PC-9 (cell line): ENCODE results near the gene FUBP1. TPM values are rescaled to one million over a fixed set of nuclear protein-coding genes. Genes with fewer than 3 reads are reported as not detected.
"Not testable (repeated sequence)": the region's sequence is repeated elsewhere in the genome, so short reads cannot be mapped to it uniquely, and the experiment has no call there.

Experiments
- BruUV-seq: library from RNA; stranded (reverse); fragments of 400-500 nt; replicated peaks from 2 replicates; lab custom pipeline; 2021; lab: Mats Ljungman, UMichigan
- CTCF ChIA-PET: fragments of 300-600 bp; sonication (Branson Sonifier 250); formaldehyde crosslinking; loops from one replicate; lab custom pipeline; 2022; ENCODE audit warnings: antibody characterized with exemption; lab: Charles Lee
- POLR2A ChIA-PET: fragments of 300-600 bp; sonication (Branson Sonifier 250); formaldehyde crosslinking; loops from one replicate; lab custom pipeline; 2022; ENCODE audit warnings: antibody characterized with exemption; ENCODE audit not compliant: unreplicated experiment; lab: Charles Lee
- DNase-seq, 2 experiments: peaks; one replicate each; pipeline versions ENCODE4 v3.0.0 to v3.0.0-alpha.2; 2015 to 2022; ENCODE audit warnings: mixed read lengths in 1 of 2
- H2AFZ ChIP-seq: fragments of 200-600 bp; sonication (generic); 2 replicates; pipeline ENCODE4 v1.8.1; 2017; ENCODE audit warnings: antibody characterized with exemption
- H3F3A ChIP-seq: fragments of 200-600 bp; sonication (generic); 2 replicates; pipeline ENCODE4 v1.8.1; 2017; ENCODE audit warnings: antibody characterized with exemption, mild to moderate bottlenecking, low read depth; ENCODE audit not compliant: insufficient read depth
- H3K27ac ChIP-seq: fragments of 200-600 bp; sonication (generic); 2 replicates; pipeline ENCODE4 v1.6.1; 2016; ENCODE audit warnings: mixed run types
- H3K27me3 ChIP-seq: fragments of 200-600 bp; sonication (generic); 2 replicates; pipeline ENCODE4 v1.6.1; 2016; ENCODE audit warnings: low read depth, mixed run types; ENCODE audit not compliant: insufficient read depth
- H3K36me3 ChIP-seq: fragments of 200-600 bp; sonication (generic); 2 replicates; pipeline ENCODE4 v1.6.1; 2016; ENCODE audit warnings: low read depth, mixed run types
- H3K4me1 ChIP-seq: fragments of 200-600 bp; sonication (generic); replicated peaks from 2 replicates; pipeline ENCODE4 v1.6.1; 2016; ENCODE audit warnings: mixed run types; ENCODE audit not compliant: insufficient read depth
- H3K4me2 ChIP-seq: fragments of 200-600 bp; sonication (generic); 2 replicates; pipeline ENCODE4 v1.6.1; 2017; ENCODE audit warnings: mixed run types
- H3K4me3 ChIP-seq: fragments of 200-600 bp; sonication (generic); 2 replicates; pipeline ENCODE4 v1.6.1; 2016; ENCODE audit warnings: mixed run types
- H3K79me2 ChIP-seq: fragments of 200-600 bp; sonication (generic); 2 replicates; pipeline ENCODE4 v1.6.1; 2017; ENCODE audit warnings: low read depth, mixed run types
- H3K9me2 ChIP-seq: fragments of 200-600 bp; sonication (generic); 2 replicates; pipeline ENCODE4 v1.8.1; 2017; ENCODE audit warnings: mild to moderate bottlenecking; ENCODE audit not compliant: insufficient read depth
- H3K9me3 ChIP-seq: fragments of 200-600 bp; sonication (generic); 2 replicates; pipeline ENCODE4 v1.8.1; 2016; ENCODE audit warnings: low read depth; ENCODE audit not compliant: insufficient read depth
- H4K20me1 ChIP-seq: fragments of 200-600 bp; sonication (generic); 2 replicates; pipeline ENCODE4 v1.8.1; 2017; ENCODE audit not compliant: insufficient read depth
- EZH2 ChIP-seq: fragments of 200-600 bp; sonication (generic); IDR thresholded peaks from 2 replicates; pipeline ENCODE4 v1.8.0; 2017; ENCODE audit warnings: antibody characterized with exemption, low read depth
- intact Hi-C: fragments of 100-400 bp; cut with micrococcal nuclease; formaldehyde crosslinking; loops from one replicate; pipeline ENCODE4 v1.10.0; 2022; ENCODE audit not compliant: unreplicated experiment
- total RNA-seq: library from RNA; stranded (reverse); gene quantifications from 2 replicates; pipeline ENCODE4 v1.2.3, GENCODE V29; 2021
- TF ChIP-seq, protein P1 (sequence below): fragments of 200-600 bp; sonication (generic); conservative IDR thresholded peaks from 2 replicates; pipeline ENCODE4 v1.6.1; 2017; ENCODE audit warnings: mixed run types, antibody characterized with exemption, mild to moderate bottlenecking, moderate library complexity

FUBP1 gene
- total RNA-seq, 1 experiment from 2014 or later: 152 TPM

- peak overlapping the region; percentile 79 for H3K4me2 ChIP-seq
Measured at GRCh38 chr1:78003882-78004718, 25.2 kb upstream of the FUBP1 start.

DNA sequence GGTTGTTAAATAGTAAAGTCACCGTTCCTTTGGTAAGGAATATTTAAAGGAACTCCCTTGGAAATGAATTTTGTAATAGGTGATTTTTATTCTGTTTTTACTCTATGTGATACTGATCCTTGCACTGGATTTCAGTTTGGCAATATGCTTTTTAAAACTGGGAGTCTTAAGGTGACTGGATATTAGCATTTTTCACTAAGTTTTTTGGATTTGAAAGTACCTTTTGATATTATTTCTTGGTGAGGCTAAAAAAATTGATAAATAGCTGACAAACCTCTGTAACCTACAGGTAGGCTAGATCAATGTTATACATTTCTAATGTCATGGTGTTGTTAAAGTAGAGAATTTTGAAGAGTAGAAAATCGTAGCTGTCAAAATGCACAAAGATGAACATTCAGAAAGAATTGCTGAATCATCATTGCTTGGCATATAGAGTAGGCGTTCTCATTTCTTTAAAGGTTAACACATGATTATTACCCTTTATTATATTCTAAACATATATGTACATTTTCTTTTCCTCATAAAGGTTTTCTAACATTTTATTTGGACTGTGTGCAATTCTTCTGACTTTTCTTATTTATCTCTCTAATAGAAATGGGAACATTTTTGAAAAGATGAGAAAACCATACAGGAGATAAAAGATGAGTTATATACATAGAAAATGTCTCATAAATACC is 24.3 kb upstream of the FUBP1 start:
- Histone ChIP-seq H3K4me3 (peak overlapping the region; percentile 73; the same call in 1 of the 2 replicates), H3K27ac (peak overlapping the region; percentile 96), H3K4me2 (peak overlapping the region; percentile 79), H3K9me3 (no peaks in the 10 kb centered on the region), H4K20me1 (no peaks in the 10 kb centered on the region), H2AFZ (no peak overlapping the region; the same call in 1 of the 2 replicates), H3K4me1 (peaks cover 46% of the 10 kb centered on the region), H3K27me3 (no peaks in the 10 kb centered on the region), H3K9me2 (no peaks in the 10 kb centered on the region), H3F3A (peaks cover 33% of the 10 kb centered on the region), H3K79me2 (peaks cover 34% of the 10 kb centered on the region), H3K36me3 (no peaks in the 10 kb centered on the region)
- BruUV-seq: no TSS peak
- intact Hi-C loops: loop anchor here (5.0 kb wide), 1 partner anchor 89 kb away; no protein-coding TSS in a partner anchor
- CTCF ChIA-PET: no interaction called here
- DNase-seq: no peak
- TF ChIP-seq EZH2: no peak
- TF ChIP-seq, protein P1, sequence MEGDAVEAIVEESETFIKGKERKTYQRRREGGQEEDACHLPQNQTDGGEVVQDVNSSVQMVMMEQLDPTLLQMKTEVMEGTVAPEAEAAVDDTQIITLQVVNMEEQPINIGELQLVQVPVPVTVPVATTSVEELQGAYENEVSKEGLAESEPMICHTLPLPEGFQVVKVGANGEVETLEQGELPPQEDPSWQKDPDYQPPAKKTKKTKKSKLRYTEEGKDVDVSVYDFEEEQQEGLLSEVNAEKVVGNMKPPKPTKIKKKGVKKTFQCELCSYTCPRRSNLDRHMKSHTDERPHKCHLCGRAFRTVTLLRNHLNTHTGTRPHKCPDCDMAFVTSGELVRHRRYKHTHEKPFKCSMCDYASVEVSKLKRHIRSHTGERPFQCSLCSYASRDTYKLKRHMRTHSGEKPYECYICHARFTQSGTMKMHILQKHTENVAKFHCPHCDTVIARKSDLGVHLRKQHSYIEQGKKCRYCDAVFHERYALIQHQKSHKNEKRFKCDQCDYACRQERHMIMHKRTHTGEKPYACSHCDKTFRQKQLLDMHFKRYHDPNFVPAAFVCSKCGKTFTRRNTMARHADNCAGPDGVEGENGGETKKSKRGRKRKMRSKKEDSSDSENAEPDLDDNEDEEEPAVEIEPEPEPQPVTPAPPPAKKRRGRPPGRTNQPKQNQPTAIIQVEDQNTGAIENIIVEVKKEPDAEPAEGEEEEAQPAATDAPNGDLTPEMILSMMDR: no peak
- POLR2A ChIA-PET: no interaction called here

More at GRCh38 chr1:78003882-78004718, 25.2 kb upstream of the FUBP1 start:
- intact Hi-C loops: loop anchor here (1.0 to 5.0 kb wide), 3 partner anchors 25 to 110 kb away; partner anchors contain the start of gene FUBP1
- TSS peak; percentile 99 for BruUV-seq
- Histone ChIP-seq H3K36me3 (no peaks in the 10 kb centered on the region), H3K9me2 (no peaks in the 10 kb centered on the region), H3K27me3 (no peaks in the 10 kb centered on the region), H4K20me1 (no peaks in the 10 kb centered on the region), H3K79me2 (peaks cover 42% of the 10 kb centered on the region), H3F3A (peaks cover 33% of the 10 kb centered on the region), H3K9me3 (no peaks in the 10 kb centered on the region), H3K27ac (peak overlapping the region; percentile 96), H3K4me1 (peaks cover 52% of the 10 kb centered on the region), H3K4me3 (peak overlapping the region; percentile 73), H2AFZ (peak overlapping the region; percentile 66)
- CTCF ChIA-PET: interaction anchor here (0.6 to 1.7 kb wide), 3 partner anchors 24 to 321 kb away, joined by 7 to 10 read pairs (median 8); partner anchors contain the start of gene FUBP1
- TF ChIP-seq, protein P1: no peak
- TF ChIP-seq EZH2: no peak
- POLR2A ChIA-PET: interaction anchor here (0.5 to 2.4 kb wide), 15 partner anchors 8 to 853 kb away, joined by 3 to 77 read pairs (median 4); partner anchors contain the start of gene FUBP1
- peak; percentile 54 to 95 for DNase-seq

GRCh38 chr1:78000536-78000935 is 21.7 kb upstream of the FUBP1 start:
- H3K27ac ChIP-seq, BruUV-seq, CTCF ChIA-PET, H2AFZ ChIP-seq, H3K4me3 ChIP-seq, H3K27me3 ChIP-seq, H3K4me2 ChIP-seq, H3K9me3 ChIP-seq, DNase-seq, H3K9me2 ChIP-seq, H3K79me2 ChIP-seq, H3K36me3 ChIP-seq, H4K20me1 ChIP-seq: not testable (repeated sequence)
- POLR2A ChIA-PET: interaction anchor here (0.7 kb wide), 2 partner anchors 21 to 370 kb away, joined by 8 to 11 read pairs; no protein-coding TSS in a partner anchor
- Histone ChIP-seq H3F3A (peaks cover 33% of the 10 kb centered on the region), H3K4me1 (peaks cover 22% of the 10 kb centered on the region)
- intact Hi-C loops: loop anchor here (5.0 kb wide), 1 partner anchor 92 kb away; no protein-coding TSS in a partner anchor
